ENCODE results near the gene OR2A25. TPM values are rescaled to one million over a fixed set of nuclear protein-coding genes. Genes with fewer than 3 reads are reported as not detected.

Gene OR2A25, protein sequence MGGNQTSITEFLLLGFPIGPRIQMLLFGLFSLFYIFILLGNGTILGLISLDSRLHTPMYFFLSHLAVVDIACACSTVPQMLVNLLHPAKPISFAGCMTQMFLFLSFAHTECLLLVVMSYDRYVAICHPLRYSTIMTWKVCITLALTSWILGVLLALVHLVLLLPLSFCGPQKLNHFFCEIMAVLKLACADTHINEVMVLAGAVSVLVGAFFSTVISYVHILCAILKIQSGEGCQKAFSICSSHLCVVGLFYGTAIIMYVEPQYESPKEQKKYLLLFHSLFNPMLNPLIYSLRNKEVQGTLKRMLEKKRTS
- total RNA-seq = not detected in 2 replicates

DNA sequence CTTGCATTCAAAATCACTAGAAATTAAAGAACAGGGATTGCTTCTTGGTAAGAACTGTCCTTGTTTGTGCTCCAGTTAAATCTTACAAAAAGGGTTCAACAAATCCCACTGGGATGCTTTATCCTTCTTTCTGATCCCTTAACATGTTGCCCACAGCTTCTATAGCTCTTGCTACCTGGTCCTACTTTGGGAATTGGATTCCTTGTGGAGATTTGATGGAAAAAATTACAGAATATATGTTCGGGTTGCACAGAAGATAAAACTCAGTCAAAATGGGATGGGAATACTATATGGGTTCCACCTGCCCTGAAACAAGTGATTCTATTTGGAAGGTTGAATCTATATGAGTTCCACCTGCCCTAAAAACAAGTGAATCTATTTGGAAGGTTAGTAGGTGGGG lies at the start of gene OR2A25:
OR2A25 (plus strand) TSS at position 301 of the 400 bp plus-strand sequence. CDS start 4,409 bp downstream, outside the sequence.

DNA sequence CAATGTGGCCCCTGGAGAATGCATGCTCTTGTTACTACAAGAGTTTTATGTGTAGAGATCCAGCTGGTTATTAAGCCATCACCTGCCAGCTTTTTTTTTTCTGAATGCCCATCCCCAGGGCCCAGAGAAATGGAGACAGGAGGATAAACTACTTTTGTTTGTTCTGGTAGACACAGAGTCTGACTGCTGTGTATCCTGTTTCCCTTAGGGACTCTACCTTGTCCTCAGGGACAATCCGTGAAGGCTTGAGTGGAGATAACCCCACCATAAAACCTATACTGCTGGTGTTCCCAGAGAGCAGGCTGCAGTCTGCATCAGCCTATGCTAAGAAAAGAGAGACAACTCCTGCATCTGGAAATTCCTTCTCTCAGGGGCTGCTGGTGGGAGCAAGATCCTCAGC lies 21.0 kb upstream of the OR2A25 start, which contains the start of gene OR2A5:
OR2A5 (plus strand) TSS at position 301 of the 400 bp plus-strand sequence. CDS start 1,454 bp downstream, outside the sequence.

DNA sequence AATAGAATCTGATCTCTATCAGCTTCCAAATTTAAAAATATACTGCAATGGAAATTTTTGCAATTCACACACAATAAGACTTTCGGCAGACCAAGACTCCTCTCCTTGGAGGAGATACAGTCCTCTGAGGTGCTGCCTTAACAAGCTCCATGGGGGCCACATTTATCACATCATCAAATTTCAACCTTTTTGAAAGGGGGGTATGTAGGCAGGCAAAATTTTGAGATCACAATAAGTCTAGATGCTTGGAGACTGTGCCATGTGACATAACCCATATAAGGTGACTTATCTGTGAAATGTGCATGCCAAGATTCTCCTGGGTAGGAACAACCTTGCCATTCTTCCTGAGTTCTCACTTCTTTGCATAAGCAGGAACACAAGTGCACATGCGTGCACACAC lies 16.4 kb downstream of the OR2A25 start, which contains the start of gene OR2A12:
OR2A12 (plus strand) TSS at position 301 of the 400 bp plus-strand sequence. CDS start 8,830 bp downstream, outside the sequence.

DNA sequence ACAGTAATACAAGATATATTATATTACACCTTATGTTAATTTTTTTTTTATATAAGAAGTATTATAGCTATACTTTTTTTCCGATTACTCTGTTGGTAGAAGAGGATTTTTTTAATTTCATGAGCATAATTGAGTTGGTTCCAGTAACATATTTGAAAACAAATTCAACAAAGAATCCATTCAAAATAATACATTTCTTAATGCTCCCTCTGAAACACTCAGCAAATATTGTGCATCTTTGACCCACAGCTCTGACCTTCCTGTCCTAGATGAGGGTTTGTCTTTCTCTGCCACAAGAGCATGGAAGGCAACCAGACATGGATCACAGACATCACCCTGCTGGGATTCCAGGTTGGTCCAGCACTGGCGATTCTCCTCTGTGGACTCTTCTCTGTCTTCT lies 39.7 kb downstream of the OR2A25 start, which contains the start of gene OR2A2:
OR2A2 (plus strand) TSS at position 301 of the 400 bp plus-strand sequence; CDS start at position 301, 0 bp downstream.

DNA sequence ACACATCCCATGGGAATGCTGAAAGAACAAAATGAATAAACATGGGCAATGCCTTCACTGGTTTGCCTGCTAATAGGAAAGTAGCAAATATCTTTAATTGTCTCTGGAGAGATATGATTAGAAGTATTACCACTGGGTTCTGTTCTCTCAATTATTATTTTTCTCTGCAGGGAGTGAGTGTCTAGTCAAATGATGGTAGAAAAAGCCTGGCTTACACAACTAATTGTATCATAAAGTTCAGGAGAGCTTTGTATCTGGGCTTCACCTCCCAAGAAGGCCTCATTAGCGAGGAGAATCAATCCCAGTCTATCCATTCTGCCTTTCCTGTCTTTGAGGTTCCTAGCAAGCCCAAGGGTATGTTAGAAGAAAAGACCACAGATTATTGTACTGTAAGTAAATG lies 53.3 kb downstream of the OR2A25 start, which contains the start of gene OR2A14:
OR2A14 (plus strand) TSS at position 301 of the 400 bp plus-strand sequence. CDS start 5,937 bp downstream, outside the sequence.

Small RNAs within 50 kb of the gene (small RNA-seq; reads per million reads assigned to genes)
- gene OR2A41P (ENCODE audit: low replicate concordance) = not detected

Other genes with a start within 250 kb of the OR2A25 start
- 64.6 and 77.6 TPM in 2 replicates for gene TCAF1, start 167.6 kb upstream of the OR2A25 start, total RNA-seq
- not detected in 2 replicates for gene OR2F2, start 134.6 kb upstream of the OR2A25 start, total RNA-seq
- gene OR2F1, start 115.0 kb upstream of the OR2A25 start, total RNA-seq = not detected in 2 replicates
- not detected in 2 replicates for gene OR6B1, start 69.5 kb upstream of the OR2A25 start, total RNA-seq
- gene OR2A5, start 20.9 kb upstream of the OR2A25 start, total RNA-seq = not detected in 2 replicates
- gene OR2A12, start 16.5 kb downstream of the OR2A25 start, total RNA-seq = not detected in 2 replicates
- gene OR2A2, start 39.8 kb downstream of the OR2A25 start, total RNA-seq = not detected in 2 replicates
- not detected in 2 replicates for gene OR2A14, start 53.4 kb downstream of the OR2A25 start, total RNA-seq
- 0.86 and 0.88 TPM in 2 replicates for gene CTAGE4, start 113.7 kb downstream of the OR2A25 start, total RNA-seq
- gene ARHGEF35, start 126.0 kb downstream of the OR2A25 start, total RNA-seq = 0.66 and 1.1 TPM in 2 replicates
- gene OR2A42, start 169.8 kb downstream of the OR2A25 start, total RNA-seq = not detected in 2 replicates
- 0.22 and 0.57 TPM in 2 replicates for gene OR2A7, start 195.0 kb downstream of the OR2A25 start, total RNA-seq
- under 0.01 TPM in 2 replicates for gene CTAGE8, start 199.5 kb downstream of the OR2A25 start, total RNA-seq
- 0.14 TPM in 1 of 2 replicates, not detected in the other for gene OR2A1, start 242.6 kb downstream of the OR2A25 start, total RNA-seq